ENCODE results near the gene KRTAP1-3. TPM values are rescaled to one million over a fixed set of nuclear protein-coding genes. Genes with fewer than 3 reads are reported as not detected.
"Not testable (repeated sequence)": the region's sequence is repeated elsewhere in the genome, so short reads cannot be mapped to it uniquely, and the experiment has no call there.

Gene KRTAP1-3
- total and polyA plus RNA-seq, 2 donors (not counting 1 experiment from before 2014, with no cell fraction given), result not detected

- no peaks in the 10 kb centered on the region for H3K9me3 ChIP-seq (ENCODE audit: control extremely low read depth in 1 of 3, control insufficient read depth in 2 of 3, insufficient read depth in 1 of 3, low read length in 2 of 3)
- no peak within 1 kb of the TSS for H3K4me3 ChIP-seq (ENCODE audit: control extremely low read depth in 1 of 5, extremely low read depth in 1 of 5, insufficient read depth in 1 of 5, low read depth in 2 of 5, low read length in 4 of 5)
- no peak for DNase-seq
- peaks cover 0 to 6% (median 2%) of the 10 kb centered on the region in 4 experiments for H3K27me3 ChIP-seq (replicated peaks in 1 of 4; ENCODE audit: control extremely low read depth in 1 of 4, control insufficient read depth in 3 of 4, insufficient read depth in 4 of 4, low read length in 3 of 4)
- ChIA-PET POLR2A (no interaction called here), CTCF (no interaction called here)
- Mint-ChIP-seq H3K4me3 (no peak within 1 kb of the TSS), H3K27ac (no peak within 1 kb of the TSS), H3K27me3 (peaks cover 19% of the 10 kb centered on the region), H3K9me3 (ENCODE audit: insufficient read depth) (no peaks in the 10 kb centered on the region), H3K4me1 (no peaks in the 10 kb centered on the region)
- no peak within 1 kb of the TSS for H3K4me2 ChIP-seq (replicated peaks; ENCODE audit: low read depth, low read length, poor library complexity, severe bottlenecking)
- no peaks in the 10 kb centered on the region for H3K36me3 ChIP-seq (replicated peaks in 1 of 2; ENCODE audit: control extremely low read depth in 1 of 2, control insufficient read depth in 1 of 2, extremely low read depth in 1 of 2, insufficient read depth in 2 of 2, low read length in 1 of 2)
- WGBS (ENCODE audit: insufficient coverage), result 83% methylated on average over 2 of the region's 6 CpGs
- H3K27ac ChIP-seq (ENCODE audit: low read length in 2 of 2), result no peak within 1 kb of the TSS
- H3K4me1 ChIP-seq (ENCODE audit: control insufficient read depth in 2 of 2, insufficient read depth in 2 of 2, low read length in 2 of 2), result no peaks in the 10 kb centered on the region
- no peak within 1 kb of the TSS for H3K9ac ChIP-seq (ENCODE audit: low read length)
- no peaks in the 10 kb centered on the region for H4K20me1 ChIP-seq (ENCODE audit: control insufficient read depth, insufficient read depth, low read length, poor library complexity, severe bottlenecking)
- intact Hi-C loops (cut with micrococcal nuclease), result no loop called here
- H3K79me2 ChIP-seq (ENCODE audit: control insufficient read depth, insufficient read depth, low read length), result no peaks in the 10 kb centered on the region
- no peak for TF ChIP-seq CTCF (IDR thresholded peaks at IDR 0.05)
- no peak for TF ChIP-seq EZH2 (IDR thresholded peaks at IDR 0.05; ENCODE audit: borderline replicate concordance, insufficient read depth, low read depth, low read length, poor library complexity, severe bottlenecking)
- no peak within 1 kb of the TSS for H2AFZ ChIP-seq (ENCODE audit: insufficient read depth, low read depth, low read length, poor library complexity, severe bottlenecking)
- no peak for ATAC-seq (ENCODE audit: low read depth)
These were observed 31.4 kb upstream of the KRTAP1-3 start, which contains the start of gene KRTAP2-4 for GRCh38 chr17:41065829-41066624. TSS of gene KRTAP2-4 (minus strand) at chr17:41065879. CDS start at chr17:41065845, 34 bp downstream.

- 100% methylated on average over 2 of the region's 16 CpGs for WGBS (ENCODE audit: insufficient coverage)
- peaks cover 28% of the 10 kb centered on the region for H3K27me3 Mint-ChIP-seq
- H4K20me1 ChIP-seq (ENCODE audit: control insufficient read depth, insufficient read depth, low read length, poor library complexity, severe bottlenecking); H3K27me3 ChIP-seq (replicated peaks in 1 of 4; ENCODE audit: control extremely low read depth in 1 of 4, control insufficient read depth in 3 of 4, insufficient read depth in 4 of 4, low read length in 3 of 4); H3K4me3 Mint-ChIP-seq; H3K9me3 ChIP-seq (ENCODE audit: control extremely low read depth in 1 of 3, control insufficient read depth in 2 of 3, insufficient read depth in 1 of 3, low read length in 2 of 3); intact Hi-C loops (cut with micrococcal nuclease); H3K9ac ChIP-seq (ENCODE audit: low read length); H3K79me2 ChIP-seq (ENCODE audit: control insufficient read depth, insufficient read depth, low read length); CTCF ChIA-PET; H3K4me3 ChIP-seq (ENCODE audit: control extremely low read depth in 1 of 5, extremely low read depth in 1 of 5, insufficient read depth in 1 of 5, low read depth in 2 of 5, low read length in 4 of 5); H3K36me3 ChIP-seq (replicated peaks in 1 of 2; ENCODE audit: control extremely low read depth in 1 of 2, control insufficient read depth in 1 of 2, extremely low read depth in 1 of 2, insufficient read depth in 2 of 2, low read length in 1 of 2); H3K27ac Mint-ChIP-seq; DNase-seq; H3K4me2 ChIP-seq (replicated peaks; ENCODE audit: low read depth, low read length, poor library complexity, severe bottlenecking); H2AFZ ChIP-seq (ENCODE audit: insufficient read depth, low read depth, low read length, poor library complexity, severe bottlenecking); POLR2A ChIA-PET; H3K27ac ChIP-seq (ENCODE audit: low read length in 2 of 2); ATAC-seq (ENCODE audit: low read depth); H3K4me1 Mint-ChIP-seq; H3K4me1 ChIP-seq (ENCODE audit: control insufficient read depth in 2 of 2, insufficient read depth in 2 of 2, low read length in 2 of 2); H3K9me3 Mint-ChIP-seq (ENCODE audit: insufficient read depth): not testable (repeated sequence)
These were observed 30.5 kb upstream of the KRTAP1-3 start for GRCh38 chr17:41065016-41065689.
